ENCODE data around the gene RIMBP2.

RIMBP2 gene

GRCh38 chr12:130485291-130486145 lies 230.6 kb downstream of the RIMBP2 start:
- no peak for DNase-seq (ENCODE audit: low read depth)

- DNase-seq (ENCODE audit: low read depth), result no peak
Observed at GRCh38 chr12:130484221-130484620, 231.9 kb downstream of the RIMBP2 start.

GRCh38 chr12:130483616-130484180 lies 232.4 kb downstream of the RIMBP2 start:
- DNase-seq (ENCODE audit: low read depth), result no peak

- DNase-seq (ENCODE audit: low read depth), result no peak
Observed at GRCh38 chr12:130482448-130482847, 233.7 kb downstream of the RIMBP2 start.

- no peak for DNase-seq (ENCODE audit: low read depth)
Observed at GRCh38 chr12:130481392-130481879, 234.7 kb downstream of the RIMBP2 start.

- DNase-seq (ENCODE audit: low read depth), result no peak
Observed at GRCh38 chr12:130480887-130481286, 235.2 kb downstream of the RIMBP2 start.

GRCh38 chr12:130480231-130480630 lies 235.9 kb downstream of the RIMBP2 start:
- no peak for DNase-seq (ENCODE audit: low read depth)

GRCh38 chr12:130479401-130480125 lies 236.5 kb downstream of the RIMBP2 start:
- no peak for DNase-seq (ENCODE audit: low read depth)

GRCh38 chr12:130478786-130479185 lies 237.3 kb downstream of the RIMBP2 start:
- no peak for DNase-seq (ENCODE audit: low read depth)

- DNase-seq (ENCODE audit: low read depth), result no peak
Observed at GRCh38 chr12:130477701-130478100, 238.4 kb downstream of the RIMBP2 start.

- no peak for DNase-seq (ENCODE audit: low read depth)
Observed at GRCh38 chr12:130477266-130477665, 238.8 kb downstream of the RIMBP2 start.

GRCh38 chr12:130476451-130477135 lies 239.5 kb downstream of the RIMBP2 start:
- no peak for DNase-seq (ENCODE audit: low read depth)

- no peak for DNase-seq (ENCODE audit: low read depth)
Observed at GRCh38 chr12:130474599-130475269, 241.4 kb downstream of the RIMBP2 start.

GRCh38 chr12:130473266-130473665 lies 242.8 kb downstream of the RIMBP2 start:
- no peak for DNase-seq (ENCODE audit: low read depth)

- no peak for DNase-seq (ENCODE audit: low read depth)
Observed at GRCh38 chr12:130470969-130471368, 245.1 kb downstream of the RIMBP2 start.

- DNase-seq (ENCODE audit: low read depth), result no peak
Observed at GRCh38 chr12:130469552-130469951, 246.5 kb downstream of the RIMBP2 start.

GRCh38 chr12:130468700-130469245 lies 247.3 kb downstream of the RIMBP2 start:
- no peak for DNase-seq (ENCODE audit: low read depth)

- DNase-seq (ENCODE audit: low read depth), result no peak
Observed at GRCh38 chr12:130468186-130468585, 247.9 kb downstream of the RIMBP2 start.

- DNase-seq (ENCODE audit: low read depth), result no peak
Observed at GRCh38 chr12:130465626-130466025, 250.5 kb downstream of the RIMBP2 start.

GRCh38 chr12:130465046-130465445 lies 251.1 kb downstream of the RIMBP2 start:
- DNase-seq (ENCODE audit: low read depth), result no peak
